ENCODE results near the gene DNPH1. TPM values are rescaled to one million over a fixed set of nuclear protein-coding genes. Genes with fewer than 3 reads are reported as not detected.

The DNPH1 gene
- total and polyA plus RNA-seq, 2 of the 8 experiments (the other 6 are each of a cell fraction or from before 2014, with no cell fraction given) = 33.9 to 134 TPM

GRCh38 chr6:43211955-43212354 lies 17.3 kb downstream of the DNPH1 start:
- ChIA-PET POLR2A (ENCODE audit: partially characterized antibody) (interaction anchor here (1.1 to 1.2 kb wide), 2 partner anchors 38 to 41 kb away, joined by 3 to 5 read pairs; no protein-coding TSS in a partner anchor), CTCF (ENCODE audit: partially characterized antibody) (interaction anchor here (1.0 to 4.9 kb wide), 5 partner anchors 11 to 123 kb away, joined by 3 to 33 read pairs (median 6); partner anchors contain the start of gene DNPH1)
- Histone ChIP-seq H4K20me1 (replicated peaks in 1 of 2; ENCODE audit: control insufficient read depth in 1 of 2, insufficient read depth in 2 of 2, low read length in 2 of 2) (no peaks in the 10 kb centered on the region), H3K27me3 (replicated peaks in 1 of 4; ENCODE audit: control insufficient read depth in 3 of 4, extremely low read depth in 1 of 4, insufficient read depth in 3 of 4, low read length in 3 of 4) (no peaks in the 10 kb centered on the region), H2AK5ac (ENCODE audit: low read depth, low read length) (no peak overlapping the region), H3K18ac (ENCODE audit: extremely low read depth, low read length) (no peak overlapping the region), H3K23ac (ENCODE audit: insufficient read length) (no peak overlapping the region), H2BK5ac (ENCODE audit: low read depth, low read length) (no peak overlapping the region), H3K4ac (replicated peaks; ENCODE audit: insufficient read length, low read depth, low read length) (no peak overlapping the region), H3K23me2 (ENCODE audit: low read depth, low read length) (no peaks in the 10 kb centered on the region), H2BK20ac (ENCODE audit: low read length) (no peak overlapping the region), H3K4me2 (ENCODE audit: insufficient read depth in 1 of 2, low read depth in 2 of 2, low read length in 2 of 2) (no peak overlapping the region), H3K4me3 (ENCODE audit: extremely low read depth in 1 of 4, insufficient read depth in 2 of 4, low read depth in 3 of 4, low read length in 4 of 4) (no peak overlapping the region), H3K4me1 (replicated peaks in 1 of 4; ENCODE audit: control insufficient read depth in 3 of 4, insufficient read depth in 4 of 4, low read length in 3 of 4) (no peaks in the 10 kb centered on the region; a peak in 1 of 7 replicates), H4K8ac (ENCODE audit: extremely low read depth, insufficient read depth, low read length) (no peak overlapping the region), H2BK120ac (replicated peaks; ENCODE audit: low read depth, low read length) (no peak overlapping the region), H3K27ac (ENCODE audit: low read depth, low read length) (no peak overlapping the region), H2BK12ac (ENCODE audit: low read depth, low read length) (no peak overlapping the region), H3K14ac (ENCODE audit: insufficient read length) (no peak overlapping the region), H2AFZ (ENCODE audit: low read length) (no peak overlapping the region), H4K5ac (ENCODE audit: insufficient read length, low read depth, low read length) (no peak overlapping the region), H2BK15ac (ENCODE audit: low read length) (no peak overlapping the region), H3K79me2 (ENCODE audit: control insufficient read depth in 1 of 2, insufficient read depth in 2 of 2, low read length in 2 of 2) (no peaks in the 10 kb centered on the region), H3K79me1 (ENCODE audit: low read depth, low read length) (no peaks in the 10 kb centered on the region), H3K56ac (replicated peaks; ENCODE audit: insufficient read length, low read depth, low read length) (no peak overlapping the region), H3K9me3 (ENCODE audit: insufficient read depth in 2 of 2, low read depth in 1 of 2, low read length in 1 of 2) (no peaks in the 10 kb centered on the region), H4K91ac (replicated peaks; ENCODE audit: insufficient read length, low read length) (no peak overlapping the region), H3K9ac (replicated peaks in 1 of 4; ENCODE audit: extremely low read depth in 1 of 4, low read depth in 3 of 4, low read length in 3 of 4) (no peak overlapping the region), H3K36me3 (ENCODE audit: control insufficient read depth in 2 of 4, insufficient read depth in 4 of 4, low read length in 3 of 4) (no peaks in the 10 kb centered on the region)
- no peak for DNase-seq (ENCODE audit: low read depth in 1 of 2, low spot score in 2 of 2)
- WGBS, 2 experiments (ENCODE audit: extremely low coverage in 1 of 2, insufficient coverage in 1 of 2, insufficient read length in 1 of 2, insufficient replicate concordance in 2 of 2, low coverage in 1 of 2, low lambda C conversion rate in 2 of 2, missing lambda C conversion rate in 1 of 2) = 73% methylated on average over 1 of the region's 1 CpG; no CpG with 5 or more reads in 1 of the 2 experiments
- TF ChIP-seq POLR2AphosphoS5 (IDR thresholded peaks at IDR 0.05; ENCODE audit: low read depth, low read length) (no peak), CTCF (IDR thresholded peaks at IDR 0.05; ENCODE audit: control extremely low read depth in 1 of 3, insufficient read depth in 1 of 3, low read depth in 1 of 3, low read length in 3 of 3) (peak in 1 of 3 experiments; percentile 43; a peak in 1 of 4 replicates), RAD21 (IDR thresholded peaks at IDR 0.05 in 1 of 2, conservative IDR thresholded peaks at IDR 0.05 in 1 of 2; ENCODE audit: low read depth in 2 of 2, low read length in 2 of 2) (peak; percentile 27 to 42; a peak in 2 of 4 replicates), POU5F1 (IDR thresholded peaks at IDR 0.05; ENCODE audit: low read depth, low read length) (no peak)
- FAIRE-seq = no peak
